HFF-Myc (cell line): ENCODE measurements around the gene IFITM1.
"Not testable (repeated sequence)": the region's sequence is repeated elsewhere in the genome, so short reads cannot be mapped to it uniquely, and the experiment has no call there.

ENCODE experiments used
- DNase-seq: peaks from one replicate; pipeline ENCODE4 v3.0.0-alpha.2; 2011; ENCODE audit warnings: low read depth; ENCODE audit errors: extremely low read depth
- H3K4me3 ChIP-seq: replicated peaks from 2 replicates; pipeline ENCODE4 v1.5.1; 2011; ENCODE audit warnings: low read depth, mild to moderate bottlenecking, control low read depth, low read length
- TF ChIP-seq, protein P1 (sequence below): IDR thresholded peaks from 2 replicates; pipeline ENCODE4 v1.5.1; 2012; ENCODE audit warnings: mild to moderate bottlenecking, low read depth, low read length, control low read depth; ENCODE audit errors: missing control alignments

The IFITM1 gene

DNA sequence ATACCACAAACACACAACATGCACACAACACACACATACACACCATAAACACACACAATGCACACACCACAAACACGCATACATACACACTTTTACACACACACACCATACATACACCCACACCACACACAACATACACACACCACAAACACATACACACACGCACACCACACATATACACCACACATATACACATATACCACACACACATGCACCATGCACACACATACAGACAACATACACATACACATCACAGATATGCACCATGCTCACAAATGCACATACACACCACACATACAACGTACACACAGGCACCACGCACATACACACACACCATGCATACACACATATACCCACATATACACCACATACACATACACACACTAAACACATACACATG is 43.7 kb downstream of the IFITM1 start:
- TF ChIP-seq, protein P1, sequence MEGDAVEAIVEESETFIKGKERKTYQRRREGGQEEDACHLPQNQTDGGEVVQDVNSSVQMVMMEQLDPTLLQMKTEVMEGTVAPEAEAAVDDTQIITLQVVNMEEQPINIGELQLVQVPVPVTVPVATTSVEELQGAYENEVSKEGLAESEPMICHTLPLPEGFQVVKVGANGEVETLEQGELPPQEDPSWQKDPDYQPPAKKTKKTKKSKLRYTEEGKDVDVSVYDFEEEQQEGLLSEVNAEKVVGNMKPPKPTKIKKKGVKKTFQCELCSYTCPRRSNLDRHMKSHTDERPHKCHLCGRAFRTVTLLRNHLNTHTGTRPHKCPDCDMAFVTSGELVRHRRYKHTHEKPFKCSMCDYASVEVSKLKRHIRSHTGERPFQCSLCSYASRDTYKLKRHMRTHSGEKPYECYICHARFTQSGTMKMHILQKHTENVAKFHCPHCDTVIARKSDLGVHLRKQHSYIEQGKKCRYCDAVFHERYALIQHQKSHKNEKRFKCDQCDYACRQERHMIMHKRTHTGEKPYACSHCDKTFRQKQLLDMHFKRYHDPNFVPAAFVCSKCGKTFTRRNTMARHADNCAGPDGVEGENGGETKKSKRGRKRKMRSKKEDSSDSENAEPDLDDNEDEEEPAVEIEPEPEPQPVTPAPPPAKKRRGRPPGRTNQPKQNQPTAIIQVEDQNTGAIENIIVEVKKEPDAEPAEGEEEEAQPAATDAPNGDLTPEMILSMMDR, result no peak
- DNase-seq, result no peak
- H3K4me3 ChIP-seq, result no peak overlapping the region

DNA sequence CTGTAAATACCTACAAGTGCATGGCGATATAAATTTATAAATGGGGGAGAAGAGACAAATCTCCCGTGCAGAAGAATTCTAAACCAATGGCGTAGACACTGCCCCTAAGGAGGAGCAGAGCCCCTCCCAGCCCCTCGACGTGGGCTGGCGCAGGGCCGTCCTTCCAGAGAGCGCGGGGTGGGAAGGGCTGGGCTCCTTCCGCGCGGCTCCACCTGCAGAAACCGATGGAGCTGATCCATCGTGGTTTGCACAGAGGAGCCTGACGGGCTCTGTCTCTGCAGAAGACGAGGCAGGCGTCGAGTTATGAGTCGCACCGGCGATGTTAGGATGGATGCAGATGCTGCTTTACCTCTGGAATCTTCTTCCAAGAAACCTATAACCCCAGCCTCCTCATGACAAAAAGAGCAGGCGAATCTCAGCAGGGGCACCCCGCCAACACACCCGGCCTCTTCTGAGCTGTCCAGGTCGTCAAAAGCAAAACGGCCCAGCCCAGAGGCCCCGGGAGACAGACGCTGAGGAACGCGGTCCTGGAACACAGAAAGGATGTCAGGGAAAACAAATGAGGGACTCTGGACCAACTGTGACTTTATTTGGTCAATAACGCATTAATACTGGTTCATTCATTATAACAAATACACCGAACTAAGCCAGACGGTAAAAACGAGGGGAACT is 44.4 kb downstream of the IFITM1 start:
- DNase-seq, result no peak
- H3K4me3 ChIP-seq, result no peak overlapping the region
- TF ChIP-seq, protein P1, result no peak

DNA sequence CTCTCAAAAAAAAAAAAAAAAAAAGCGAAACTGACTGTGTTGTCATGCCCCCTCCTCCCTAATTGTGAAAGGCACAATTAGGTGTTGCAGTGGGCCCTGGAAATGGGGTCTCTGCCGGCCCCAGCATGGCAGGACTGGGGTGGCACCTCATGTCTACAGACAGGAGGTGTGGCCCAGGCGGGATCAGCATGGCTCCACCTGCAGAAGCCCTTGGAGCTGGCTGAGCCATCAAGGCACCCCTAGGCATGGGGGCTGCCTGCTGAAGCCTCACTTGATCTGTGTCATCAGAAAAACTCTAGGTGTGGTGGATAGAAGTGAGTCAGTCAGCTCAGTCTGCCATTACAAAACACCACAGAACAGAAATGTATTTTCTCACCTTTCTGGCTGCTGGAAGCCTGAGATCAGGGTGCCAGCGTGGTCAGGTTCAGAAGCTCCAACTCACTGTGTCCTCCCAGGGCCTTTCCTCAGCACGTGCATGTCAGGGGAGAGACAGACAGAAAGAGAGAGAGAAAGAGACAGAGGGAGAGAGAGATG is 45.4 kb downstream of the IFITM1 start:
- no peak for DNase-seq
- TF ChIP-seq, protein P1, result no peak

DNA sequence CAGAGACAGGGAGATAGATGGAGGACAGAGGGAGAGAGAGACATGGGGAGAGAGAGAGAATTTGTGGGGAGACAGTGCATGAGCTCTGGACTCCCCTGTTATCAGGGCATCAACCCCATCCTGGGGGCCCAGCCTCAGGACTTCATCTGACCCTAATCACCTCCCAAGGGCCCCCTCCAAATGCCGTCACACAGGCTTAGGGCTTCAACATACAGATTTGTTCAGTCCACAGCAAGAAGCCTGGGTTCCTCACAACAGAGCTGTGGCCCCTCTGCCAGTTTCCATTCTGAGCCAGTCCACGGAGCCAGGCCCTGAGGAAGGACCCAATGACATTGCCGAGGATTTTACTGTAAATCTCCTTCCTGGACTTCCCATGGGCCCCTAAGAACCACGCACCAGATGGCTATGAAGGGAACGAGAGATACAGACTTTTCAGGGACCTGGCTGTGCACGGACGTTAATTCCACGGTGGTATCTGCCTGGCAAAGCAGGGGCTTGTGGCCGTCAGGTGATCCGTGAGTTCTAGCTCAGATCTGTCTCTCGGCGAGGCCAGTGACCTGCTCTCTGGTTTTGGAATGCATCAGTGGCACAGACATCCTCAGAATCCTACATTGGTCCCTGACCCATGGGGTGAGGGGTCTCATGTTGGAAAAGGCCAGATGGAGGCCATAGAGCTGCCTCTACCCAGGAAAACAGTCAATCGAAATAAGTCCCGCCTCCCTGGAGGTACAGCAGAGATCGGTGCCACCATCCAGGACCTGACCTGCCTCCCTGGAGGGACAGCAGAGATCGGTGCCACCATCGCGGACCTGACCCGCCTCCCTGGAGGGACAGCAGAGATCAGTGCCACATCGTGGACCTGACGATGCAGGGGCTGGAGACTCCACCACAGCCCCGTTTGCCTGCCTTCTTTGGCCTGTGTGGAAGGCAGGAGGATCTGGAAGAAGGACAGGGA is 46.8 kb downstream of the IFITM1 start:
- no peak for DNase-seq
- no peak overlapping the region for H3K4me3 ChIP-seq
- TF ChIP-seq, protein P1, result no peak

More for the DNA sequence above, 45.4 kb downstream of the IFITM1 start:
- H3K4me3 ChIP-seq, result no peak overlapping the region

DNA sequence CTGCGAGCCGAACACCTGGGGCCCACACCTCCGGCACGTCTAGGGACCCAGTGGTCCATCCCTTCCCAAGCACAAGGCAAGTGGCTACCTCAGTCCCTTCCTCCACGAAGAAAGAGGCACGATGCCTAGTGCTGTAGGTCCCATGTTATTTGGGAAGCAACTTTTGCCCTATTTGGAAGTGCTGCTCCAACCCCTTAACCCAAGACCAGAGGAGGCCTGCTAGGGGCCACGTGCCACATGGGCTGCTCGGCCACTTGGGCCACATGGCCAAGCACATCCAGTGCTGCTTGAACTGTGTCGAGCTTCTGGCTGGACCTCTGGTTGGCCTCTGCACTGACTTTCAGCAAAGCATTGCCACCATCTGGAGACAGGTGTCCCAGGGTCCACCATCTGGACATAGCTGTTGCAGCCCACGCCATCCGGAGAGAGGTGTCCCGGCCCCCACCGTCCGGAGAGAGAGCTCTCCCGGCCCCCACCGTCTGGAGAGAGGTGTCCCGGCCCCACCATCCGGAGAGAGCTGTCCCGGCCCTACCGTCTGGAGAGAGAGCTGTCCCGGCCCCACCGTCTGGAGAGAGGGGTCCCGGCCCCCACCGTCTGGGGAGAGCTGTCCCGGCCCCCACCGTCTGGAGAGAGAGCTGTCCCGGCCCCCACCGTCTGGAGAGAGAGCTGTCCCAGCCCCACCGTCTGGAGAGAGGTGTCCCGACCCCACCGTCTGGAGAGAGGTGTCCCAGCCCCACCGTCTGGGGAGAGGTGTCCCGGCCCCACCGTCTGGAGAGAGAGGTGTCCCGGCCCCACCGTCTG is 49.0 kb downstream of the IFITM1 start:
- TF ChIP-seq, protein P1, result no peak

DNA sequence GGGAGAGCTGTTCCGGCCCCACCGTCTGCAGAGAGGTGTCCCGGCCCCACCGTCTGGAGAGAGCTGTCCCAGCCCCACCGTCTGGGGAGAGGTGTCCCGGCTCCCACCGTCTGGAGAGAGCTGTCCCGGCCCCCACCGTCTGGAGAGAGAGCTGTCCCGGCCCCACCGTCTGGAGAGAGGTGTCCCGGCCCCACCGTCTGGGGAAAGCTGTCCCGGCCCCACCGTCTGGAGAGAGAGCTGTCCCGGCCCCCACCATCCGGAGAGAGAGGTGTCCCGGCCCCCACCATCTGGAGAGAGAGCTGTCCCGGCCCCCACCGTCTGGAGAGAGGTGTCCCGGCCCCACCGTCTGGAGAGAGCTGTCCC is 49.6 kb downstream of the IFITM1 start:
- not testable (repeated sequence) for DNase-seq, H3K4me3 ChIP-seq

More for the DNA sequence above, 49.0 kb downstream of the IFITM1 start:
- no peak overlapping the region for H3K4me3 ChIP-seq
- DNase-seq, result no peak
